ENCODE results near the gene UBE2H.

The UBE2H gene

GRCh38 chr7:129950191-129950932 lies 2.4 kb downstream of the UBE2H start:
- no peak for DNase-seq (ENCODE audit: low read depth in 1 of 2, low spot score in 1 of 2)

DNA sequence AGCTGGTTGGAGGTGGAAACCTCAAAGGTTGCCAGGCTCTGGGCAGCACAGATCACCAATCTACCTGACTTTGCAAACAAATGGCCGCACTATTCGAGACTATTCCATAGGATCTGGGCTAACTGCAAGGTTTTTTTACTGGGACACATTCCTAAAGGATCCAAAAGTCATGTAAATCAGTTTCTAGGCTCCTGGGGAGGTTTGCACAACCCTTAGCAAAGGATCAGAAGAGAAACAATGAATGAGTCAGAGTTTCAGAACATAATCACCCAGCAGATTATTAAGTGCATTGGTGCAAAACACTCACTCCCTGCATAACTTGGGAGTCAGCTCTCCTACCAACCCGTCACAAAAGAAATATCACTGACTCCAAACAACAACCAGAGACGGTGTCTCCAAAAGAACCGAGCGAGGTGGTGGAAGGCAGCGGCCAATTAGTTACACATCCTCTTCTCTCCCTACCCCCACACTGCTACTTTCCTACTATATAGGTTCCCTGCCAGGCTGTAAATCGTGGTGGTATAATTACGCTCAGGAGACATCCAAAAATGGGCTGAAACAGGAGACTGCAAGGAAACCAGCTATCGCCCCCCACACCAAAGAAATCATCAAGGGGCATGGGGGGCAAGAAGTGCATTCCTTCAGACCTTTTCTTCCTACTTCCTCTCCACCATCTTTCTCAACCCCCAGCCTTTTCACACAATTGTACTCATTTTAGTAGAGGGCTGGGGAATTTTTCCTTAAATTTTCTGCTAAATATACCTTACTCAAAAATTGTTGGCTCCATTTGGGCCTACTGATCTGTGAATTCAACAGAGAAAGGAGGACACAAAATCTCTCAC lies 3.2 kb downstream of the UBE2H start:
- DNase-seq (ENCODE audit: low read depth in 1 of 2, low spot score in 1 of 2), result peak in 1 of 2 donors; percentile 17

DNA sequence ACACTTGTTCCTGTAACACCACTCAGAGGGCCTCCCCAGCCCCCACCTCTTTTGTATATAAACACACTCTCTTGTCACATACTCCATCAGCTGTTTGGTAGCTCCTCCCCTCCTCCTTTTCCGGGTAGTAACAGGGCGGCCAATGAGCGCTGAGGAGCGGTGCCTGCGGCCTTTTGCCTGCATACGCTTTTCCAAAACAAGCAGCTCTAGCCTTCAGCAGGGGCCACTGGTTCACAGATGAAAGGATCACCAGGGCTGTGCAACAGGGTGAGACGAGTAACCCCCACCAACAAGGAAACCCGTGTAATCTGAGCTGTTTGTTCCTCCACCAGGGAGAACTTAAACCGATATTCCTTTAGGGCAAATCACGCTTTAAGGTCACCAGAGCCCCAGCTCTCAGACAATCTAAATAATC lies 3.9 kb downstream of the UBE2H start:
- peak; percentile 40 to 75 for DNase-seq (ENCODE audit: low read depth in 1 of 2, low spot score in 1 of 2)

DNA sequence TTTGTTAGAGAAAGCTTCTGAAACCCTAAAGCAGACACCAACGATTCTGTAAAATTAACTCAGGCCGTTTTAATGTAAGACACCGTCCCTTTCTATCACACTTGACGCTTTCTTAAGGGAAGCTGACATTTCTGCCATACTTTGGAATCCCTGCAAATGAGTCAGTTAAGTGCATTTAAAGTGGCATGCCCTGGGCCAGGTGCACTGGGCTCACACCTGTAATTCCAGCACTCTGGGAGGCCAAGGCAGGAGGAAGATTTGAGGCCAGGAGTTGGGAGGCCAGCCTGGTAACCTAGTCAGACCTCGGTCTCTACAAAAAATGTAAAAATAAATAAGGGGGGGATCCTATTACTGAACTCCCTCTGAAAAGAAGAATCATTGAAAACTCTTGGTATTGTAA lies 4.4 kb downstream of the UBE2H start:
- DNase-seq (ENCODE audit: low read depth in 1 of 2, low spot score in 1 of 2), result no peak

DNA sequence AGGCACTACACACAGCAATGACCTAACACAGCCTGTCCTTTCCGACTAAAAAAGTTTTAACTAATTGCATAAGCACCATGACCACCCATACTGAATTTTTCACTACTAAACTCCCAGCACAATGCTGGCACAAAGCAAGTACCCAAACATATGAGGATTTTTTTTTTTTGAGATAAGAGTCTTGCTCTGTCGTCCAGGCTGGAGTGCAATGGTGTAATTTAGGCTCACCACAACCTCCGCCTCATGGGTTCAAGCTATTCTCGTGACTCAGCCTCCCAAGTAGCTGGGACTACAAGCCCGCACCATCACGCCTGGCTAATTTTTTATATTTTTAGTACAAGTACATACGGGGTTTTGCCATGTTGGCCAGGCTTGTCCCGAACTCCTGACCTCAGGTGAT lies 5.1 kb downstream of the UBE2H start:
- no peak for DNase-seq (ENCODE audit: low read depth in 1 of 2, low spot score in 1 of 2)

DNA sequence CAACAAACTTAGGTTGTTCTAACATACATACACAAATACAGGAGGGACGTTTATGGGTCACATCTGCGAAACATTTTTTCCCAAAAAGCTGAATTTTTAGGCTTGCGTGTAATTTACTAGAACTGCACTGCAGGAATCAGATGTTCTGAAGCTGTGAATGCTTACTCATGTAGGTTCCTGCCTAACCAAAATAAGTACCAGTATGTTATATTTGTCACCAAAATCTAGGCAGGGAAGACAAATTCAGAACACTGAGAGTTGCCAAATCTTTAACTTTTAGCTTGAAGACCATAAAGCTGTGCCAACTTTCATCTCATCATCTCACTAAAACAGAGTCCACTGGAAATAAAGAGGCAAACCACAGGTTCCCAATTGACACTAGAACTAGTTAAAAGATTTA lies 5.7 kb downstream of the UBE2H start:
- no peak for DNase-seq (ENCODE audit: low read depth in 1 of 2, low spot score in 1 of 2)

GRCh38 chr7:129946282-129946681 lies 6.5 kb downstream of the UBE2H start:
- no peak for DNase-seq (ENCODE audit: low read depth in 1 of 2, low spot score in 1 of 2)

GRCh38 chr7:129943352-129943751 lies 9.4 kb downstream of the UBE2H start:
- no peak for DNase-seq (ENCODE audit: low read depth in 1 of 2, low spot score in 1 of 2)

GRCh38 chr7:129940329-129940728 lies 12.4 kb downstream of the UBE2H start:
- no peak for DNase-seq (ENCODE audit: low read depth in 1 of 2, low spot score in 1 of 2)

DNA sequence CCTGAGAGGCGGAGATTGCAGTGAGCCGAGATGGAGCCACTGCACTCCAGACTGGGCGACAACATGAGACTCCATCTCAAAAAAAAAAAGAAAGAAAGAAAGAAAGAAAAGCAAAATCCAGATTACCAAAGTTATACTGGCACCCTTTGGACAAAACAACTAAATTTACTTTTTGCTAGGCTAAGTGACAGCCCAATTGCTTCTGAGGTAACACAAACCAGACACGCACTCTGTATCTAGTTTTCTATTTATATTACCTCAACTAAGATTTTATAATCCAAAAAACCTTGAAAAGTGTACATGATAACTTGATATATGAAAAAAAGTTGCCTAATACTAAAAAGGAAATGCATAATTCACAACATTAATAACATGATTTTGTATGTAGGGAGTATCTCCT lies 12.9 kb downstream of the UBE2H start:
- DNase-seq (ENCODE audit: low read depth in 1 of 2, low spot score in 1 of 2), result no peak

- DNase-seq (ENCODE audit: low read depth in 1 of 2, low spot score in 1 of 2), result no peak
Measured at GRCh38 chr7:129933627-129934026, 19.1 kb downstream of the UBE2H start.

- no peak for DNase-seq (ENCODE audit: low read depth in 1 of 2, low spot score in 1 of 2)
Measured at GRCh38 chr7:129926618-129927017, 26.1 kb downstream of the UBE2H start.

DNA sequence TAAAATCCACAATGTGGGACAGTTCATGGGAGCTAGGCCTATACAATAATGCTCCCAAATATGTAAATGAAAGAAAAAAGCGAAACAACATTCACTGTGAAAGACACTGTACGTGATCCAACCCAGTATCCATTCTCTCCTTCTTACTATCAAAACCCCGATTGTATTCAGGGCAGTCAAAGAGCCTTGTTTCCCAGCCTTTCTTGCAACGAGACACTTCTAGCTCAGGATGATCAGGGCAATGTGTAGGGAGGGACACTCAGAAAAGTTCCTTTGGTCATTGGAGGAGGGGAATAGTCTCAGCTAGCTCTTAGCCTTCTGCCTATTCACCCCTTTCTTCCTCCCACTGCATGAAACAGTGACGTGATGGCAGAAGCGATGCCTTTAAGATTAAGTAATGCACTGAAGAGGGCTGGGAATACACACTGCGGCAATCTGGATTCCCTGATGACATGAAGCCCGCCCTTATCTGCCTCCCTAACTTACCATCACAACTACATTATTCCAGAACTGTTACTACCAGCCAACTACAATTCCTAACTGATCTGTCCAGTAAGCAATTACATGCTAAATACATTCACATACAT lies 27.3 kb downstream of the UBE2H start:
- DNase-seq (ENCODE audit: low read depth in 1 of 2, low spot score in 1 of 2), result no peak

DNA sequence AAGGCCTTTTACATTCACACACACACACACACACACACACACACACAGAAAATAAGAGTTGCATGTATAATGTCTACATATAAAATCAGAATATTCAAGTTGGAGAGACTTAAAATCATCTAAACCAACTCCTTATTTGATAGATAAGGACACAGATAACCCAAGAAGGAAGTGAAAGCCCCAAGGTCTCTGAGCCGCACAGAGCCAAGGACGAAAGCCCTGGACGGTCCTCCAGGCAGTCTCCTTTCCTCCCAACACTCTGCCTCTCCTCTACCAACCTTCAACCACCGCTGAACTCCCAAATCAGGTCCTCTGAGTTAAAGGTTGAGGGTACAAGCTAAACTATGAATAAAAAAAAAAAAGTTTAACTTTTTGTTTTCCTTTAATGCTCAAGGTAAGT lies 28.2 kb downstream of the UBE2H start:
- DNase-seq (ENCODE audit: low read depth in 1 of 2, low spot score in 1 of 2), result no peak

DNA sequence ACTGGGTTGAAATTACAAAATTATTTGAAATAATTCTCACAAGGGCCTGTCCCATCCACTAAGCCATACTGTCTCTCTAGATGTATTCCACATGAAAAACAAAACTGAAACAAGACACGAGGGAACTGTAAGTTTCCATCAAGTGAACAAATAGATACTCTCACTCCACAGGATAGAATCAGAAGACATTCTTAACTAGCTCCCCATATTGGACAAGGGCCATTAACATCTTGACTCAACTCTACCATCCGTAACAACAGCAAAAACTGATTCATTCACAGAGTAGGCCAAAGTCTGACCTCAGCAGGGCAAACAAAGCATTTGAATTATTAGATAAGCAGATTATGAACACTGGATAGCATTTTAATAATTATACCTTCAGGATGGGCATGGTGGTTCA lies 29.1 kb downstream of the UBE2H start:
- no peak for DNase-seq (ENCODE audit: low read depth in 1 of 2, low spot score in 1 of 2)

DNA sequence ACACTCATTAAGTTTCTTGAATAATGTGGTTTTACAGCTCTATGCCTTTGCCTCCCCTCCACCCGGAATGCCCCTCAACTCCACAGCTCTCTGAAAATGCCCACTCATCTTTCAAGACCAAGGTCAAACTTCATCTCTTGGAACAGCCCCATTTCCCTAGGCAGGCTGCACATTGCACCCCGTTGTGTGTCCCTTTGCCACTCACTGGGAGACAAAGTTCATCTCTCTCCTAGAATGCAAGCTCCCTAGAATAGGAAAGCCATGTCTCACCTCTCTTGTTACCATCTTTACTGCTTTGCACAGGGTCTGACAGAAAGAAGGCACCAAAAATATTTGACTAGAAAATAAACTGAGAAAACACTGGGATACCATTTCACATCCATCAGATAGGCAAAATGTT lies 33.3 kb downstream of the UBE2H start:
- DNase-seq (ENCODE audit: low read depth in 1 of 2, low spot score in 1 of 2), result no peak

DNA sequence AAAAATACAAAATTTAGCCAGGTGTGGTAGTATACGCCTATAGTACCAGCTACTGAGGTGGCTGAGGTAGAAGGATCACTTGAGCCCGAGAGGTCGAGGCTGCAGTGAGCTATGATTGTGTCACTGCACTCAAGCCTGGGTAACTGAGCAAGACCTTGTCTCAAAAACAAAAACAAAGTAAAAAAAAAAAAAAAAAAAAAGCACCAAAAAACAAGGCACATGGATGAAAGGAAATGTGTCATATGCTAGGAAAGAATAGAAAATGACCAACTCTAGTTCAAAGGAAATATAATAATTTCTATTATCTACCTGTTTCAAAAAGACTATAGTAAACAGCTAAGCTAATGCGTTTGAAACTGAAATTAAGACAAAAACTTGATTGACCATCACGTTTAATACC lies 33.8 kb downstream of the UBE2H start:
- DNase-seq (ENCODE audit: low read depth in 1 of 2, low spot score in 1 of 2), result no peak

DNA sequence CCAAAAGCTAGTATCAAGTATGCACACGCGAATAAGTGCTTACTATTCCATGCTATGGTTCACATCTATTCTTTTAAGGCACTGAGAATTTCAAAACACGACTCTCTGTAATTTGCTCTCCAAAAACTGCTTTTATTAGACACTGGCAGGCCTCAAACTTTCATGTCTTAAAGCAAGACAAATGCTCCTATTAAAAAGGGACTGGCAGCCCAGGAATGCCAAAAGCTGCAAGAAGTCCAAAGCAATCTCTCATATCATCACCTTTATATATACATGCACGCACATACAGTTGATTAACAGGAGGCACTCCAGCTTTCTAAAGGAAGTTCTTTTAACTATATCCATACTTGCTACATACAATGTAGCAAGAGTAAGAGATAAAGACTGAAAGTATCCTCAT lies 34.8 kb downstream of the UBE2H start:
- DNase-seq (ENCODE audit: low read depth in 1 of 2, low spot score in 1 of 2), result no peak

DNA sequence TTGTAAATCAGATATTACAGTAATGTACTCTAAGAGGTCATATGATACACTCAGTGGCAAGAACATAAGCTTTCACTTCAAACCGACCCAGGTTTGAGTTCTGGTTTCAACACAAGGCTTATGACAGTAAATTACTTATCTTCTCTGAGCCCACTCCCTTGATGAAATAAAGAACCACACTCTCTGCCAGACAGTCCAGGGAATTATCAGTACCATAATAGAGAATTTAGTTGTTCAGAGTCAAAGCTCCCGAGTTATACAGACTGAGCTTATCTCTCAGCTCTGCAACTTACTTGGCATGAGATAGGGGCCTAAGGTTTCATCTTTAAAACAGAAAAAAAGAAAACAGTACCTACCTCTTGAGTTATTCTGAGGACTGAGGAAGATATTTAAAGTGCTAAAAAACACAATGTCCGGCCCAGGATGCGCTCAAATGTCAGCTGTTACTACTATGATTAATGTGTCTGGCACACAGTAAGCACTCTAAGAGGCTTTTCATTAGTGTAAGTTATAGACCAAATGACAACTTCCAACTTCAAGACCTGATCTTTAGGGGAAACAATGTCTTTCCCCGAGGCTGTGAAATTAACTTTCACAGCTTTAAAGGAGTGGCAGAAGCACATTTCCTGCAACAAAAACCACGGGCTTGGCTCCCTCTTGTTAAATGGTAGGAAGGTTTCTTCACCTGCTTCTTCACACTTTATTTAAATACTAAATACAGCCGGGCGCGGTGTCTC lies 38.1 kb downstream of the UBE2H start:
- no peak for DNase-seq (ENCODE audit: low read depth in 1 of 2, low spot score in 1 of 2)

DNA sequence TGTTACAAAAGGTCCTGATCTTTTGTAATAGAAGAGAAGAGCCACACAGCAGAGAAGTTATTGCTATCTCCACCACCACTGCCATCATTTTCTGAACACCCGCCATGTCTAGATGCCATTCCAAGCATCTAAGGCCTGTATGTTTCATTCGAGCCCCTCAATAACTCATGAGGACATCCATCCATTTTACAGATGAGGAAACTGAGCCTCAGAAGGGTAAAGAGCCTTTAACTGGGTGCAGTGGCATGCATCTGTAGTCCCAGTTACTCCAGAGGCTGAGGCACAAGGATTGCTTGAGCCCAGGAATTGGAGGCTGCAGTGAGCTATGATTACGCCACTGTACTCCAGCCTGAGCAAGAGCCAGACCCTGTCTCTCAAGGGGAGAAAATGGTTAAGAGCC lies 39.3 kb downstream of the UBE2H start:
- DNase-seq (ENCODE audit: low read depth in 1 of 2, low spot score in 1 of 2), result no peak

DNA sequence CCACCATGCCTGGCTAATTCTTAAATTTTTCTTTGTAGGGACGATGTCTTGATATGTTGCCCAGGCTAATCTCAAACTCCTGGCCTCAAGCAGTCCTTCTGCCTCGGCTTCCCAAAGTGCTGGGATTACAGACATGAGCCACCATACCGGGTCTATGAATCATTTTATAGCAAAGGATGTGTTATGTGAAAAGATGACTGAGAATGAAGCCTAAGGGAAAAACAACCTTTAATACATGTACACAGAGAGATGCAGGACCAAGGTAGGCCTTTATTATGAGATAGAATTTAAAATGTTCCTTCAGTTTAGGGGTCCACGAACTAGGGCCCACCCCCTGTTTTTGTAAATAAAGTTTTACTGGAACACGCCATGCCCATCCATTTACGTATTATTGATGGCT lies 41.0 kb downstream of the UBE2H start:
- DNase-seq (ENCODE audit: low read depth in 1 of 2, low spot score in 1 of 2), result no peak

GRCh38 chr7:129909669-129910068 lies 43.1 kb downstream of the UBE2H start:
- DNase-seq (ENCODE audit: low read depth in 1 of 2, low spot score in 1 of 2), result no peak
